ENCODE data around the gene TTYH3.

DNA sequence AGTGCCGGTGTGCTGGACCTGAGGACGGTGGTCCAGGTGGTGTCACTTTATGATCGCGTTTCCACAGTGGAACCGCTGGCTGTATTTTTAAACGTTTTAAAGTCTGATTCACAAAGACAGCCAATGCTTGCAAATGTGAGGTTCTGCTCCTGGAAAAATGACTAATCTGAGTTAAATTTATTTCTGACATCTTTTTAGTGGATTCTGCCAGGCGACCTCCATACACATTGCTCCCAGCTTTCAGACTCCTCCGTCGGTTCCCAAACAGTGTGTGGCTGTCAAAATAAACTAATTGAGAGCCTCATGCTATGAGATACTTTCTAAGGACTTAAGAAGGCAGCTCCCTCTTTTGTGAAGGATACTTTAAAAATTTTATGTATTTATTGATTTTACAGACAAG lies 12.7 kb upstream of the TTYH3 start:
- TF ChIP-seq CTCF (IDR thresholded peaks at IDR 0.05; ENCODE audit: control extremely low read depth in 1 of 3, insufficient read depth in 1 of 3, low read depth in 1 of 3, low read length in 3 of 3) (no peak), RNF2 (IDR thresholded peaks at IDR 0.05; ENCODE audit: borderline replicate concordance, low read depth, low read length, missing control alignments, poor library complexity, severe bottlenecking) (no peak), KDM1A (IDR thresholded peaks at IDR 0.05; ENCODE audit: borderline replicate concordance, low read length) (no peak), EP300 (IDR thresholded peaks at IDR 0.05; ENCODE audit: borderline replicate concordance in 1 of 2, low read depth in 2 of 2, low read length in 2 of 2) (no peak), CHD2 (IDR thresholded peaks at IDR 0.05; ENCODE audit: low read length) (no peak), CHD7 (IDR thresholded peaks at IDR 0.05; ENCODE audit: insufficient replicate concordance, low read length) (no peak)

All from H1 (cell line).